H1 (cell line): ENCODE results near the gene MOB1B. TPM values are rescaled to one million over a fixed set of nuclear protein-coding genes. Genes with fewer than 3 reads are reported as not detected.

ENCODE experiments used
- CTCF ChIA-PET: fragments of 300-600 bp; sonication (Branson Sonifier 250); formaldehyde crosslinking; loops from one replicate; lab custom pipeline; 2021; ENCODE audit not compliant: partially characterized antibody; lab: Charles Lee
- POLR2A ChIA-PET: fragments of 300-600 bp; sonication (Branson Sonifier 250); formaldehyde crosslinking; loops from one replicate; lab custom pipeline; 2021; ENCODE audit warnings: inconsistent platforms; ENCODE audit not compliant: partially characterized antibody; lab: Charles Lee
- DNase-seq, 2 experiments: peaks; one replicate each; pipeline versions ENCODE4 v3.0.0 to v3.0.0-alpha.2; 2010 to 2022; ENCODE audit warnings: low spot score in 2 of 2, low read depth in 1 of 2, mixed read lengths in 1 of 2
- FAIRE-seq: peaks from 2 replicates; lab custom pipeline; 2011; peaks lifted over from hg19 to GRCh38; lab: Jason Lieb, UNC
- H2AFZ ChIP-seq: 2 replicates; pipeline ENCODE4 v1.8.1; 2012; ENCODE audit warnings: low read length, inconsistent platforms
- H2AK5ac ChIP-seq: 2 replicates; pipeline ENCODE4 v1.6.1; 2013; ENCODE audit warnings: low read depth, low read length
- H2BK120ac ChIP-seq: replicated peaks from 2 replicates; pipeline ENCODE3; 2013; ENCODE audit warnings: low read depth, low read length, inconsistent platforms
- H2BK12ac ChIP-seq: 2 replicates; pipeline ENCODE4 v1.6.1; 2013; ENCODE audit warnings: low read depth, low read length
- H2BK15ac ChIP-seq: 2 replicates; pipeline ENCODE4 v1.6.1; 2013; ENCODE audit warnings: low read length
- H2BK20ac ChIP-seq: 2 replicates; pipeline ENCODE4 v1.6.1; 2013; ENCODE audit warnings: low read length
- H2BK5ac ChIP-seq: 2 replicates; pipeline ENCODE4 v1.6.1; 2013; ENCODE audit warnings: low read depth, low read length
- H3K14ac ChIP-seq: 2 replicates; pipeline ENCODE4 v1.6.1; 2013; ENCODE audit warnings: inconsistent platforms; ENCODE audit not compliant: insufficient read length
- H3K18ac ChIP-seq: 2 replicates; pipeline ENCODE4 v1.6.1; 2013; ENCODE audit warnings: low read length; ENCODE audit errors: extremely low read depth
- H3K23ac ChIP-seq: 2 replicates; pipeline ENCODE4 v1.6.1; 2013; ENCODE audit warnings: inconsistent platforms; ENCODE audit not compliant: insufficient read length
- H3K23me2 ChIP-seq: 2 replicates; pipeline ENCODE4 v1.6.1; 2013; ENCODE audit warnings: low read depth, low read length
- H3K27ac ChIP-seq: 2 replicates; pipeline ENCODE4 v1.6.1; 2011; ENCODE audit warnings: low read depth, low read length, inconsistent platforms
- H3K27me3 ChIP-seq, 4 experiments: replicated peaks in 1 of 4; 1 replicate in 1 of 4; 2 replicates in 3 of 4; pipeline versions ENCODE4 v1.6.1 to v1.8.1; 2011 to 2013; ENCODE audit warnings: low read length in 3 of 4, mild to moderate bottlenecking in 3 of 4, inconsistent platforms in 2 of 4, mixed read lengths in 2 of 4, moderate library complexity in 1 of 4; ENCODE audit not compliant: control insufficient read depth in 3 of 4, insufficient read depth in 3 of 4; ENCODE audit errors: extremely low read depth in 1 of 4
- H3K36me3 ChIP-seq, 4 experiments: 2 replicates each; pipeline versions ENCODE4 v1.6.1 to v1.8.1; 2011 to 2013; ENCODE audit warnings: mild to moderate bottlenecking in 4 of 4, low read length in 3 of 4, moderate library complexity in 2 of 4, control low read depth in 1 of 4, inconsistent platforms in 1 of 4; ENCODE audit not compliant: insufficient read depth in 4 of 4, control insufficient read depth in 2 of 4
- H3K4ac ChIP-seq: replicated peaks from 2 replicates; pipeline ENCODE3; 2013; ENCODE audit warnings: low read length, low read depth, mixed read lengths, inconsistent platforms; ENCODE audit not compliant: insufficient read length
- H3K4me1 ChIP-seq, 4 experiments: replicated peaks in 1 of 4; 1 replicate in 1 of 4; 2 replicates in 3 of 4; pipeline versions ENCODE4 v1.6.1 to v1.8.1; 2011 to 2013; ENCODE audit warnings: low read length in 3 of 4, inconsistent platforms in 2 of 4, mixed read lengths in 1 of 4; ENCODE audit not compliant: insufficient read depth in 4 of 4, control insufficient read depth in 3 of 4
- H3K4me2 ChIP-seq, 2 experiments: 2 replicates each; pipeline versions ENCODE4 v1.6.1 to v1.8.1; 2011 to 2013; ENCODE audit warnings: low read depth in 2 of 2, low read length in 2 of 2, control low read depth in 1 of 2, inconsistent platforms in 1 of 2, mild to moderate bottlenecking in 1 of 2; ENCODE audit not compliant: insufficient read depth in 1 of 2
- H3K4me3 ChIP-seq, 4 experiments: fragments of 200-600, 300-600 bp in 1 of 4; sonication (generic), shearing (Covaris generic), sonication (Bioruptor Twin) in 1 of 4; 2 replicates each; pipeline versions ENCODE4 v1.5.1 to v1.8.1; 2011 to 2016; ENCODE audit warnings: low read length in 4 of 4, low read depth in 3 of 4, control low read depth in 2 of 4, inconsistent platforms in 2 of 4, mild to moderate bottlenecking in 2 of 4, mixed read lengths in 1 of 4, moderate library complexity in 1 of 4; ENCODE audit not compliant: insufficient read depth in 2 of 4; ENCODE audit errors: extremely low read depth in 1 of 4
- H3K56ac ChIP-seq: replicated peaks from 2 replicates; pipeline ENCODE3; 2013; ENCODE audit warnings: low read depth, mild to moderate bottlenecking, mixed read lengths, low read length, inconsistent platforms; ENCODE audit not compliant: insufficient read length
- H3K79me1 ChIP-seq: 2 replicates; pipeline ENCODE4 v1.6.1; 2013; ENCODE audit warnings: low read depth, low read length, control low read depth
- H3K79me2 ChIP-seq, 2 experiments: 2 replicates each; pipeline versions ENCODE4 v1.6.1 to v1.8.1; 2012 to 2013; ENCODE audit warnings: low read length in 2 of 2, mild to moderate bottlenecking in 2 of 2, inconsistent platforms in 1 of 2; ENCODE audit not compliant: insufficient read depth in 2 of 2, control insufficient read depth in 1 of 2
- H3K9ac ChIP-seq, 4 experiments: replicated peaks in 1 of 4; 1 replicate in 1 of 4; 2 replicates in 3 of 4; pipeline versions ENCODE4 v1.6.1 to v1.8.1; 2011 to 2013; ENCODE audit warnings: low read depth in 3 of 4, low read length in 3 of 4, control low read depth in 2 of 4, mild to moderate bottlenecking in 2 of 4, moderate library complexity in 2 of 4, inconsistent platforms in 1 of 4; ENCODE audit errors: extremely low read depth in 1 of 4
- H3K9me3 ChIP-seq, 2 experiments: 2 replicates each; pipeline versions ENCODE4 v1.6.1 to v1.8.1; 2012 to 2013; ENCODE audit warnings: mild to moderate bottlenecking in 2 of 2, moderate library complexity in 2 of 2, control low read depth in 1 of 2, inconsistent platforms in 1 of 2, low read depth in 1 of 2, low read length in 1 of 2, mixed read lengths in 1 of 2; ENCODE audit not compliant: insufficient read depth in 2 of 2
- H4K20me1 ChIP-seq, 2 experiments: replicated peaks in 1 of 2; 2 replicates each; pipeline versions ENCODE3 to v1.8.1; 2011 to 2013; ENCODE audit warnings: inconsistent platforms in 2 of 2, low read length in 2 of 2, mild to moderate bottlenecking in 1 of 2; ENCODE audit not compliant: insufficient read depth in 2 of 2, control insufficient read depth in 1 of 2
- H4K5ac ChIP-seq: 2 replicates; pipeline ENCODE4 v1.6.1; 2013; ENCODE audit warnings: low read length, low read depth, mixed read lengths, inconsistent platforms; ENCODE audit not compliant: insufficient read length
- H4K8ac ChIP-seq: 2 replicates; pipeline ENCODE4 v1.8.0; 2013; ENCODE audit warnings: mild to moderate bottlenecking, moderate library complexity, low read length, inconsistent platforms; ENCODE audit not compliant: insufficient read depth; ENCODE audit errors: extremely low read depth
- H4K91ac ChIP-seq: replicated peaks from 2 replicates; pipeline ENCODE3; 2013; ENCODE audit warnings: low read length, mixed read lengths, inconsistent platforms; ENCODE audit not compliant: insufficient read length
- FOSL1 ChIP-seq: IDR thresholded peaks from 2 replicates; pipeline ENCODE4 v1.6.1; 2011; ENCODE audit warnings: mild to moderate bottlenecking, low read depth, low read length, moderate library complexity; ENCODE audit not compliant: insufficient read depth
- POLR2AphosphoS5 ChIP-seq: IDR thresholded peaks from 2 replicates; pipeline ENCODE4 v1.6.1; 2011; ENCODE audit warnings: low read depth, low read length
- SP4 ChIP-seq: IDR thresholded peaks from 2 replicates; pipeline ENCODE4 v1.6.1; 2012; ENCODE audit warnings: low read length, inconsistent platforms
- TAF7 ChIP-seq: optimal IDR thresholded peaks from 2 replicates; pipeline ENCODE3; 2011; ENCODE audit warnings: low read depth, mild to moderate bottlenecking, inconsistent platforms, low read length, moderate library complexity, borderline replicate concordance
- WGBS, 2 experiments: shearing (Covaris generic) in 1 of 2; methylation state at CpG; one replicate each; pipeline versions ENCODE4 v1.1.6 to v1.1.7; 2013 to 2015; ENCODE audit warnings: low lambda C conversion rate in 2 of 2, mixed read lengths in 2 of 2, inconsistent platforms in 1 of 2, low coverage in 1 of 2, missing lambda C conversion rate in 1 of 2; ENCODE audit not compliant: insufficient replicate concordance in 2 of 2, insufficient coverage in 1 of 2, insufficient read length in 1 of 2; ENCODE audit errors: extremely low coverage in 1 of 2, missing lambda C conversion rate in 1 of 2; 5-methylcytosine and 5-hydroxymethylcytosine counted together
- polyA plus RNA-seq, 7 experiments: library from polyadenylated mRNA; depleted of rRNA in 3 of 7; stranded (reverse) in 5 of 7; unstranded in 2 of 7; fragments of >200 nt in 5 of 7; fragments of 200-250 nt in 2 of 7; gene quantifications; 1 replicate in 5 of 7; 2 replicates in 1 of 7; 4 replicates in 1 of 7; pipeline versions ENCODE4 v1.2.1 to v1.2.3, GENCODE V29; 2011 to 2013; ENCODE audit warnings: missing spikeins in 2 of 7, mixed read lengths in 2 of 7
- total RNA-seq: library from RNA; stranded (reverse); fragmentation: NEBNext Ultra II Directional; extraction: Animal tissue kit (Norgen Biotek cat#: 25700); gene quantifications from 2 replicates; pipeline ENCODE4 v1.2.1, GENCODE V29; 2021

MOB1B gene
- total and polyA plus RNA-seq, 2 of the 8 experiments (the other 6 are each of a cell fraction or from before 2014, with no cell fraction given) = 3.8 to 33.5 TPM

GRCh38 chr4:70895811-70896491, 6.2 kb upstream of the MOB1B start:
- ChIA-PET CTCF (no interaction called here), POLR2A (no interaction called here)
- Histone ChIP-seq H4K91ac (no peak overlapping the region), H3K23ac (no peak overlapping the region), H3K4ac (no peak overlapping the region), H2BK5ac (no peak overlapping the region), H3K79me1 (no peaks in the 10 kb centered on the region), H3K79me2 (no peaks in the 10 kb centered on the region), H3K4me3 (no peak overlapping the region), H3K27me3 (no peaks in the 10 kb centered on the region), H2BK120ac (no peak overlapping the region), H3K36me3 (no peaks in the 10 kb centered on the region), H4K8ac (no peak overlapping the region), H2BK15ac (no peak overlapping the region), H3K23me2 (no peaks in the 10 kb centered on the region), H3K4me2 (no peak overlapping the region), H3K4me1 (no peaks in the 10 kb centered on the region), H3K27ac (no peak overlapping the region), H2BK12ac (no peak overlapping the region), H3K56ac (no peak overlapping the region), H3K18ac (no peak overlapping the region), H4K5ac (no peak overlapping the region), H3K9me3 (no peaks in the 10 kb centered on the region), H3K14ac (no peak overlapping the region), H2AFZ (no peak overlapping the region), H4K20me1 (no peaks in the 10 kb centered on the region), H2AK5ac (no peak overlapping the region), H3K9ac (no peak overlapping the region), H2BK20ac (no peak overlapping the region; the same call in 1 of the 2 replicates)
- no peak for DNase-seq
- no peak for FAIRE-seq
- 70% methylated on average over 5 of the region's 5 CpGs; no CpG with 5 or more reads in 1 of the 2 experiments for WGBS, 2 experiments
- TF ChIP-seq POLR2AphosphoS5 (no peak), TAF7 (no peak), SP4 (no peak), FOSL1 (no peak)
